C4-2B (cell line): ENCODE measurements around the gene DNAJC1.

Experiments used
- H3K27ac ChIP-seq: fragments of 450-650 bp; 2 replicates; pipeline ENCODE4 v1.5.1; 2017
- ZFX ChIP-seq: fragments of 450-650 bp; IDR thresholded peaks from 2 replicates; pipeline ENCODE4 v1.6.1; 2017
- TF ChIP-seq, protein P1 (sequence below): fragments of 450-650 bp; conservative IDR thresholded peaks from 2 replicates; pipeline ENCODE4 v1.5.1; 2017; ENCODE audit warnings: mild to moderate bottlenecking

DNAJC1 gene

DNA sequence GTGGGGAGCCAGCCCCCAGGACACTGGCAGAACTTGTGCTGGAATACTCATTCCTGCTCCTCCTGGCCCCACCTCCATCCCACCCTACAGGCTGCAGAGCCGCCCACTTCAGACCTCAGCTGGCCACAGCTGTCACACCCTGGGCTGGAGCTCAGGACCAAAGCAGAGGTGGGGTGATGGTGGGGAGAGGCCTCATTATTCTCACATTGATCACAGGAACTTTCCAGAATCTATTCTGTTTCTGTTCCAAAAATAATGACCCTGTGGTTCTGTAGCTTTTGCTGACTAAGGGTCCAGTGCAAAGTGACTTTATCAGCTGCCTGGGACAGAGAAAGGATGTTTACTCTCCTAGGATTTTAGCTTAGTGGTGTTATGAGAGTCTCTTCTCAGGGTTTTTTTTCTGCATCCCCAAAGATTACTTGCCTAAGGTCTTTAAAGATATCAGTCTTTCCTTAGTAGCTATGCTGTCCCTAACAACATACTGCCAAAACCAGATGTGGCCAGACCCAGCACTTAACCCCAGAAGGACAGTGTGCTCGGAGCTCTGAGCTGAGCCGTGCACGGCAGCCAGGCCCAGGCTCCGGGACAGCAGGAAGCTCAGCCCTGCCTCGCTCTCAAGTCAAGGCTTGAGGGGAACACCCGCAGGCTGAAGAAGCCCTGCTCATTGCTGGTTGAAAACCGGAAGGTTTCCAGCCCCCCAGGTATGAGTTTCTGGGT lies 246.2 kb downstream of the DNAJC1 start:
- TF ChIP-seq ZFX: no peak
- TF ChIP-seq, protein P1, sequence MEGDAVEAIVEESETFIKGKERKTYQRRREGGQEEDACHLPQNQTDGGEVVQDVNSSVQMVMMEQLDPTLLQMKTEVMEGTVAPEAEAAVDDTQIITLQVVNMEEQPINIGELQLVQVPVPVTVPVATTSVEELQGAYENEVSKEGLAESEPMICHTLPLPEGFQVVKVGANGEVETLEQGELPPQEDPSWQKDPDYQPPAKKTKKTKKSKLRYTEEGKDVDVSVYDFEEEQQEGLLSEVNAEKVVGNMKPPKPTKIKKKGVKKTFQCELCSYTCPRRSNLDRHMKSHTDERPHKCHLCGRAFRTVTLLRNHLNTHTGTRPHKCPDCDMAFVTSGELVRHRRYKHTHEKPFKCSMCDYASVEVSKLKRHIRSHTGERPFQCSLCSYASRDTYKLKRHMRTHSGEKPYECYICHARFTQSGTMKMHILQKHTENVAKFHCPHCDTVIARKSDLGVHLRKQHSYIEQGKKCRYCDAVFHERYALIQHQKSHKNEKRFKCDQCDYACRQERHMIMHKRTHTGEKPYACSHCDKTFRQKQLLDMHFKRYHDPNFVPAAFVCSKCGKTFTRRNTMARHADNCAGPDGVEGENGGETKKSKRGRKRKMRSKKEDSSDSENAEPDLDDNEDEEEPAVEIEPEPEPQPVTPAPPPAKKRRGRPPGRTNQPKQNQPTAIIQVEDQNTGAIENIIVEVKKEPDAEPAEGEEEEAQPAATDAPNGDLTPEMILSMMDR: no peak
- H3K27ac ChIP-seq: no peak overlapping the region

DNA sequence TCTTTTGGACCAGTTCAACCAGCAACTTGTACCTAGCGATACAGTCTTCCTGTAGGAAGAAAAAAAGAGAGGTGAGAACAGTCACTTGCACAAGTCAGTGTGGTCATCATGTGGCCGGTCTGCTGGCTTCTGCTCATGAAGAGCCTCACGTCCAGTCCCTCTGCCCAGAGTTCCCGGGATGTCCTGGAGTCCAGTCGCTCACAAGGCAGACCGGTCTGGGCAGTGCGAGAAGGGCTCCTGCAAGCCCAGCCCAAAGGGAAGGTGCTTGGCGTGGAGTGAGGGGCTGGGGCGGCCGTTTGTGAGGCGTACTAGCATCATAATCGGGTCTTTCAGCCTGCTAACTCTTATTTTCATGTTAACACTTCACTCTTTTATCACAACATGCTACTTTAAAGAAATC lies 246.8 kb downstream of the DNAJC1 start:
- TF ChIP-seq, protein P1: no peak
- TF ChIP-seq ZFX: no peak
- H3K27ac ChIP-seq: no peak overlapping the region

DNA sequence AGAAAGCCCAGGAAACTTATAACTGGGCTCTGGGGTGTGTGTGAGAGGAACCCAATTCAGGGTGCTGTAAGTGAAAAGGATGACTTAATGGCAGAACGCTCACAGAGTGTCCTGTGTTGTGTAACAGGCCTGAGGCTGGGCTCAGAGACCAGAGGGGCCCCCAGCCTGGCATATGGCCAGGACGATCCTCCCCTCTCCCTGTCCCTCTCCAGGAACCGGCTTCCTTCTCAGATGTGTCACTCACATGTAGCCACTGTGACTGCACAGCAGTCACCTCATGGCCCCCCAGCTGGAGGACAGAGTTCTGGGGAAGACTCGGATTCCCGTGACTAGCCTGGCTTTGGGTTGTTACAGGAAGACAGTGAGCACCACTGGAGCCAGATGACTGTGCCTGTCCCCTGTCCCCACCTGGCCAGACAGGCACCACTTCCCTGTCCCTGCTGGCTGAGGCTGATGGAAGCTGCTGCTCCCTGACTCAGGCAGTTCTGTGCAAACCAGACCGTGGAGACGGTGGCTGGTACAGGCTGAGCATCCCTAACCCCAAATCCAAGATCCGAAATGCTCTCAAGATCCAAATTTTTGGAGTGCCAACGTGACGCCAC lies 249.0 kb downstream of the DNAJC1 start:
- no peak for TF ChIP-seq ZFX
- TF ChIP-seq, protein P1: no peak
- H3K27ac ChIP-seq: no peak overlapping the region

DNA sequence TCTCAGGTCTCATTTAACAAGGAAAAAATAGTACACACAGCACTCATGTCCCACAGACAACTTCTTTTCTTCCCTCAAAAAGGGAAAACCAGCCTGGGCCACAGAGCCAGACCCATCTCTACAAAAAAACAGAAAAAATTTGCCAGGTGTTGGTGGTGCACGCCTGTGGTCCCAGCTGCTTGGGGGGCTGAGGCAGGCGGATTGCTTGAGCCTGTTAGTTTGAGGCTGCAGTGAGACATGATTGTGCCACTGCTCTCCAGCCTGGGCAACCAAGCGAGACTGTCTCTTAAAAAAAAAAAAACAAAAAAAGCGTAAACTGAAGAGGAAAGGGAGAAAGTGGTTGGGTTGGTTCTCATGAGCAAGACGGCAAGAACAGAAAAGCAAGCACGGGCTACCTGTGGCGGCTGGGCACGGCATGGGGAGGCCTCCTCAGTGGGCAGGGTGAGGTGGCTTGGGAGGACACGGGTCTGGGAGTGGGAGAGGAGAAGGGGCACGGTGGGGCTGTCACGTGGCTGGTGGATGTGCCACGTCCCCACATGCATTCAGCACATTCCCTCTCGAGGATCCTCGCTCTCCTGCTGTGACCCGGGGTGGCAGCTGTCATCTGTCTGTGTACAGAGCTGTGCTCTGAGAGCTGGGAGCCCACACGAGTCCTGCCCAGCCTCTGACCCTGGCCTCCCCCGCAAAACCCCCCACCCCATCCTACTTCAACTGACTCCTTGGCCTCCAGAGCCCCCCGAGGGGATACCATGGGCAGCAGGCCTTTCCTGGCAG lies 249.8 kb downstream of the DNAJC1 start:
- H3K27ac ChIP-seq: no peak overlapping the region
- TF ChIP-seq ZFX: no peak
- TF ChIP-seq, protein P1: no peak

DNA sequence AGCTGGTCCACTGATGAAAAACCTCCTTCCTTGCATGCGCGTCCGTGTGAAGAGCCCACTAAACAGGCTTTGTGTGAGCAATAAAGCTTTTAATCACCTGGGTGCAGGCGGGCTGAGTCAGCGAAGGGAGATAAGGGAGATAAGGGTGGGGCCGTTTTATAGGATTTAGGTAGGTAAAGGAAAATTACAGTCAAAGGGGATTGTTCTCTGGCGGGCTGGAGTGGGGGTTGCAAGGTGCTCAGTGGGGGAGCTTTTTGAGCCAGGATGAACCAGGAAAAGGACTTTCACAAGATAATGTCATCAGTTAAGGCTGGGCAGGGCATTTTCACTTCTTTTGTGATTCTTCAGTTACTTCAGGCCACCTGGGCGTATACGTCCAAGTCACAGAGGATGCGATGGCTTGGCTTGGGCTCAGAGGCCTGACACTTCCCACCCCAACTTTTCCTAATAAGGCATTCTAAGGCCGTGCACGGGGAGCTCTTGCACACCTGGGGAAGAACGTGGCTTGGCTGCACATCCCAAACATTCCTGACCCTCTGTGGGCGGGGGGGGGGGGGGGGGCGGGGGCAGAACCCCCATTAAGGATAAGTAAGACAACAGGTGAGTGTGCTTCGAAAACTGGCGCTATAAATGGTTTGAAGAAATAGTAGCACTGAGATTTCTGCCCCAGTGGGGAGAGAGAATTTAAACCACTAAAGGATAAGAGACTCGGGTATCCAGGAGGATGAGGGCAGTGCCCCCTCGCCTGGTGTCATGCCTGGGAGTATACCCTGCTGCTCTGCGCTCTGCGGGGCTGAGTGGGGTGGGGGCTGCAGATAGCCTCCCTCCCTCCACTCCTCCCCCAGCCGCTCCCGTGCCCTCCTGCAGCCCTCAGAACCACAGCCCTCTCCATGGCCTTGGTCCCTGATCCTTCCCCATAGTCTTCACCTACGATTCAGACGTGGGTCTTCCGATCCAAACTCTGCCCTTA lies 251.9 kb downstream of the DNAJC1 start:
- no peak overlapping the region for H3K27ac ChIP-seq
- no peak for TF ChIP-seq ZFX
- TF ChIP-seq, protein P1: no peak

DNA sequence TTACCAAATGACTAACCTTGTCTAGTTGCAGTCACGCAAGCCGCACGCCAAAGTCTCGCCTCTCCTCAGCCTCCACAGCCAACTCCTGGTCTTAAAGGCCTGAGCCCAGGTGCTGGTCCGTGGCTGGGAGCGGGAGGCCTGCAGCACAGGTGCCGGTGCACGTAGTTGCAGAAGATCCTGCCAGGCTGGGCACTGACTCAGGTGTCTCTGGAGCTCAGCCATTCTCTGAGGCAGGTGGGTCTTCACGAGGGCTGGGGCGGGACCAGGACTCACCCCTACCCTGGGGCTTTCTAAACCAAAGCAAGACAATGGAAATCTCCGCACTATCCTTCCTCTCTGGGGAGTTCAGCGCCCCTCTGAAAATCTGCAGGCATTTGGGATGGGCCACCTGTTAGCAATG lies 253.1 kb downstream of the DNAJC1 start:
- no peak overlapping the region for H3K27ac ChIP-seq
- TF ChIP-seq, protein P1: no peak
- TF ChIP-seq ZFX: no peak
